Right atrium auricular region (tissue), 2 donors: ENCODE measurements around the gene PAMR1. TPM values are rescaled to one million over a fixed set of nuclear protein-coding genes. Genes with fewer than 3 reads are reported as not detected.
A peak's percentile ranks its signal among the peaks of the same experiment; 100 is the strongest.

Experiments
- DNase-seq: peaks from one replicate; pipeline ENCODE4 v3.0.0-alpha.2; 2019; ENCODE audit warnings: low spot score
- H3K27ac ChIP-seq, 2 donors: fragments of 200-600 bp; sonication (generic); 1 replicate in 1 of 2; 2 replicates in 1 of 2; pipeline ENCODE4 v1.5.1; 2016 to 2019
- H3K27me3 ChIP-seq, 2 donors: fragments of 200-600 bp; sonication (generic); one replicate each; pipeline versions ENCODE4 v1.5.1 to v1.6.0; 2017 to 2019
- H3K36me3 ChIP-seq: fragments of 200-600 bp; sonication (generic); one replicate; pipeline ENCODE4 v1.5.1; 2016
- H3K4me1 ChIP-seq, 2 donors: fragments of 200-600 bp; sonication (generic); one replicate each; pipeline versions ENCODE4 v1.5.1 to v1.6.0; 2017 to 2019
- H3K4me3 ChIP-seq, 2 donors: fragments of 200-600 bp; sonication (generic); 1 replicate in 1 of 2; 2 replicates in 1 of 2; pipeline ENCODE4 v1.5.1; 2017 to 2019; ENCODE audit warnings: mild to moderate bottlenecking in 1 of 2, moderate library complexity in 1 of 2
- H3K9me3 ChIP-seq, 2 donors: fragments of 200-600 bp; sonication (generic); one replicate each; pipeline ENCODE4 v1.5.1; 2019
- total RNA-seq, 2 donors: library from RNA; depleted of rRNA; stranded (reverse); fragments of >200 nt; gene quantifications; one replicate each; pipeline ENCODE4 v1.1.0, GENCODE V29; 2016
- TF ChIP-seq, protein P1 (sequence below), 2 donors: fragments of 200-600 bp; sonication (generic); IDR thresholded peaks; one replicate each; pipeline ENCODE4 v1.5.1; 2019; ENCODE audit warnings: antibody characterized with exemption in 2 of 2

Gene PAMR1
- total RNA-seq, 2 donors from 2014 or later: 8.6 to 15.3 TPM

- TF ChIP-seq, protein P1, sequence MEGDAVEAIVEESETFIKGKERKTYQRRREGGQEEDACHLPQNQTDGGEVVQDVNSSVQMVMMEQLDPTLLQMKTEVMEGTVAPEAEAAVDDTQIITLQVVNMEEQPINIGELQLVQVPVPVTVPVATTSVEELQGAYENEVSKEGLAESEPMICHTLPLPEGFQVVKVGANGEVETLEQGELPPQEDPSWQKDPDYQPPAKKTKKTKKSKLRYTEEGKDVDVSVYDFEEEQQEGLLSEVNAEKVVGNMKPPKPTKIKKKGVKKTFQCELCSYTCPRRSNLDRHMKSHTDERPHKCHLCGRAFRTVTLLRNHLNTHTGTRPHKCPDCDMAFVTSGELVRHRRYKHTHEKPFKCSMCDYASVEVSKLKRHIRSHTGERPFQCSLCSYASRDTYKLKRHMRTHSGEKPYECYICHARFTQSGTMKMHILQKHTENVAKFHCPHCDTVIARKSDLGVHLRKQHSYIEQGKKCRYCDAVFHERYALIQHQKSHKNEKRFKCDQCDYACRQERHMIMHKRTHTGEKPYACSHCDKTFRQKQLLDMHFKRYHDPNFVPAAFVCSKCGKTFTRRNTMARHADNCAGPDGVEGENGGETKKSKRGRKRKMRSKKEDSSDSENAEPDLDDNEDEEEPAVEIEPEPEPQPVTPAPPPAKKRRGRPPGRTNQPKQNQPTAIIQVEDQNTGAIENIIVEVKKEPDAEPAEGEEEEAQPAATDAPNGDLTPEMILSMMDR (IDR thresholded peaks at IDR 0.05): no peak
- no peaks in the 10 kb centered on the region for H3K9me3 ChIP-seq
- no peak for DNase-seq
- H3K4me1 ChIP-seq: no peaks in the 10 kb centered on the region
- H3K27me3 ChIP-seq: no peaks in the 10 kb centered on the region
- no peak overlapping the region for H3K4me3 ChIP-seq
- no peak overlapping the region for H3K27ac ChIP-seq
- no peaks in the 10 kb centered on the region for H3K36me3 ChIP-seq
These were observed 30.4 kb downstream of the PAMR1 start for GRCh38 chr11:35494957-35495490.

GRCh38 chr11:35491231-35491871, 34.1 kb downstream of the PAMR1 start:
- Histone ChIP-seq H3K36me3 (no peaks in the 10 kb centered on the region), H3K4me3 (no peak overlapping the region), H3K9me3 (no peaks in the 10 kb centered on the region), H3K4me1 (no peaks in the 10 kb centered on the region), H3K27me3 (no peaks in the 10 kb centered on the region), H3K27ac (no peak overlapping the region)
- no peak for DNase-seq
- TF ChIP-seq, protein P1 (IDR thresholded peaks at IDR 0.05): no peak

- no peaks in the 10 kb centered on the region for H3K36me3 ChIP-seq
- H3K27ac ChIP-seq: no peak overlapping the region
- peaks cover 0 to 3% of the 10 kb centered on the region in 2 donors for H3K9me3 ChIP-seq
- TF ChIP-seq, protein P1 (IDR thresholded peaks at IDR 0.05): no peak
- no peaks in the 10 kb centered on the region for H3K27me3 ChIP-seq
- no peak for DNase-seq
- no peak overlapping the region for H3K4me3 ChIP-seq
- H3K4me1 ChIP-seq: no peaks in the 10 kb centered on the region
These were observed 37.3 kb downstream of the PAMR1 start for GRCh38 chr11:35488117-35488516.

DNA sequence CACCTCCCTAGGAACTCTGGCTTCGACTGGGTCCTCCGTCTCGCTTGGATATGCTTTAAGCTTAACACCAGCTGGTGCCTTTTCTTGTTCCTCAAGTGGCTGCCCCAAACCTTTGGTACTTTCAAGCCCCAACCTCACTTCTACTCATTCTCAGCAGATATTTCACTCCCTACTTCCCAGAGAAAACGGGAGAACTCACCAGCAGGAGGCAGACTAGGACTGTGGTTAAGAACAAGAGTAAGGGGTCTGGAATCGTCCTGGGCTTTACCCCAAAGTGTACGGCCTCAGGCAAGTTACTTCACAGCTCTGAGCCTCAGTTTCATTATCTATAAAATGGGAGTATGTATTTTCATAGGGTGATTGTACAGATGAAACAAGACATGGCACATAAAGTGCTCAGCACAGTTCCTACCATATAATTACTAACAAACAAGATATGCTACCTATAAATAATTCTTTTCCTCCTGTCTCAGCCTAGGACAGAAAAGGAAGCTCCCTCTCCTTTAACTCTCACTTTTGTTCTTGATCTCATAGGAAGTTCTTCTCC, 37.8 kb downstream of the PAMR1 start:
- Histone ChIP-seq H3K36me3 (no peaks in the 10 kb centered on the region), H3K27ac (no peak overlapping the region), H3K4me1 (no peaks in the 10 kb centered on the region), H3K4me3 (no peak overlapping the region), H3K27me3 (no peaks in the 10 kb centered on the region), H3K9me3 (peaks cover 0 to 9% of the 10 kb centered on the region in 2 donors)
- TF ChIP-seq, protein P1 (IDR thresholded peaks at IDR 0.05): peak in 1 of 2 donors; percentile 58
- peak; percentile 61 for DNase-seq

DNA sequence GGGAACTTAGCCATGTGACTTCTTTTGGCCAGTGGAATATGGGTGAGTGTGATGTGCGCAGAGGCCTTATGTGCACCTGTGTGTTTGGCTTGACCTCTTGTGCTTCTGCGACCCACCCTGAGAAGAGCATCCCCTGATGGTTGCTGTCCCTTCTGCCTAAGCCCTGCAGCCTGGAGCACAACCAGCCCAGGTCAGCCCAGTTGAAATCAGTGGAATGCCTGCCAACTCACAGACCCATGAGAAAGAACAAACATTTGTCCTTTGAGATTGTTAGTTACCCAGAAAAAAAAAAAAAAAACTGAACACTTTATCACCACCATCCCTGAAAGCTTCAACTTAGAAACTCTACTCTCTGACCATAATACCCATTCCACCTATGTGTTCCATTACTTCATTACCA, 38.5 kb downstream of the PAMR1 start:
- Histone ChIP-seq H3K4me3 (no peak overlapping the region), H3K36me3 (no peaks in the 10 kb centered on the region), H3K27me3 (no peaks in the 10 kb centered on the region), H3K27ac (no peak overlapping the region), H3K9me3 (peaks cover 0 to 14% of the 10 kb centered on the region in 2 donors), H3K4me1 (no peaks in the 10 kb centered on the region)
- TF ChIP-seq, protein P1 (IDR thresholded peaks at IDR 0.05): no peak
- DNase-seq: no peak
